MM.1S (cell line): ENCODE results near the gene PICK1.

Experiments
- DNase-seq: peaks from one replicate; pipeline ENCODE4 v3.0.0-alpha.2; 2015
- H2AFZ ChIP-seq: fragments of 300-600 bp; sonication (generic); 2 replicates; pipeline ENCODE4 v1.6.0; 2016; ENCODE audit warnings: antibody characterized with exemption, low read length
- H3F3A ChIP-seq: fragments of 300-600 bp; sonication (generic); 2 replicates; pipeline ENCODE4 v1.6.1; 2016; ENCODE audit warnings: mild to moderate bottlenecking, antibody characterized with exemption, low read length, moderate library complexity, mixed read lengths; ENCODE audit not compliant: insufficient read depth
- H3K27ac ChIP-seq: fragments of 300-600 bp; sonication (generic); 2 replicates; pipeline ENCODE4 v1.5.1; 2016; ENCODE audit warnings: mild to moderate bottlenecking, low read length
- H3K27me3 ChIP-seq: fragments of 300-600 bp; sonication (generic); replicated peaks from 2 replicates; pipeline ENCODE4 v1.6.0; 2016; ENCODE audit warnings: low read length; ENCODE audit not compliant: insufficient read depth
- H3K36me3 ChIP-seq: fragments of 300-600 bp; sonication (generic); replicated peaks from 2 replicates; pipeline ENCODE4 v1.6.1; 2016; ENCODE audit warnings: mild to moderate bottlenecking, low read length, mixed read lengths; ENCODE audit not compliant: insufficient read depth
- H3K4me1 ChIP-seq: fragments of 300-600 bp; sonication (generic); 2 replicates; pipeline ENCODE4 v1.6.1; 2016; ENCODE audit warnings: low read length, mixed read lengths
- H3K4me2 ChIP-seq: fragments of 300-600 bp; sonication (generic); 2 replicates; pipeline ENCODE4 v1.6.0; 2016; ENCODE audit warnings: low read depth, low read length
- H3K4me3 ChIP-seq: fragments of 300-600 bp; sonication (generic); 2 replicates; pipeline ENCODE4 v1.5.1; 2016; ENCODE audit warnings: low read length, mixed read lengths
- H3K79me2 ChIP-seq: fragments of 300-600 bp; sonication (generic); 2 replicates; pipeline ENCODE4 v1.6.1; 2016; ENCODE audit warnings: mixed run types, low read length, mixed read lengths
- H3K9ac ChIP-seq: fragments of 300-600 bp; sonication (generic); 2 replicates; pipeline ENCODE4 v1.6.1; 2016; ENCODE audit warnings: low read length, mixed read lengths
- H3K9me2 ChIP-seq: fragments of 300-600 bp; sonication (generic); replicated peaks from 2 replicates; pipeline ENCODE4 v1.6.1; 2016; ENCODE audit warnings: mild to moderate bottlenecking, low read length, mixed read lengths; ENCODE audit not compliant: insufficient read depth
- H3K9me3 ChIP-seq: fragments of 300-600 bp; sonication (generic); replicated peaks from 2 replicates; pipeline ENCODE4 v1.6.1; 2016; ENCODE audit warnings: mild to moderate bottlenecking, low read length, mixed read lengths; ENCODE audit not compliant: insufficient read depth
- H4K20me1 ChIP-seq: fragments of 300-600 bp; sonication (generic); 2 replicates; pipeline ENCODE4 v1.6.1; 2016; ENCODE audit warnings: mild to moderate bottlenecking, low read length, moderate library complexity, mixed read lengths; ENCODE audit not compliant: insufficient read depth
- EZH2 ChIP-seq: fragments of 300-600 bp; sonication (generic); optimal IDR thresholded peaks from 2 replicates; pipeline ENCODE3; 2017; ENCODE audit warnings: low read depth, mild to moderate bottlenecking, antibody characterized with exemption, low read length, mixed read lengths
- EZH2phosphoT487 ChIP-seq: fragments of 300-600 bp; sonication (generic); IDR thresholded peaks from 2 replicates; pipeline ENCODE4 v1.6.1; 2018; ENCODE audit warnings: antibody characterized with exemption, low read length
- TF ChIP-seq, protein P1 (sequence below): fragments of 300-600 bp; sonication (generic); IDR thresholded peaks from 2 replicates; pipeline ENCODE4 v1.5.1; 2016; ENCODE audit warnings: antibody characterized with exemption, low read length, mixed read lengths

PICK1 gene

DNA sequence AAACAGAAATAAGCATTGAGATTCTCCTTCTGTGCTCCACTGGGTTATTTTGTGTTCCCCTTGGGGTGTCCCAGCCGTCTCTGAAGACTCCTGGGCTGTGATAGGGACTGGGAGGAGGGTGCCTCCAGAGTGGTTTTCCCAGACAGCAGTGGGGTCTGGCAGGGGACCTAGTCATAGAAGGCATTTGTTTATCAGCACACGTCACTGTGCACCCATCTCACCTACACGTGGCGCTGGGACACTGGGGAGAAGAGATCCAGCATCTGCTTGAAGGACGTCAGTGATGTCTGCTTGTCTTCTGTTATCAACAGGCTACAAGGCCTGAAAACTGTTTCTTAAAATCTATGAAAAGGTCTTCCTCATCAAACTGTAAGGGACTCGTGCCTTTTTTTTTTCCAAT lies 34.2 kb upstream of the PICK1 start:
- no peaks in the 10 kb centered on the region for H3K9me3 ChIP-seq
- no peak overlapping the region for H3K27ac ChIP-seq
- H3K4me2 ChIP-seq: no peak overlapping the region
- DNase-seq: no peak
- no peak overlapping the region for H3K9ac ChIP-seq
- no peaks in the 10 kb centered on the region for H4K20me1 ChIP-seq
- H3K79me2 ChIP-seq: no peaks in the 10 kb centered on the region
- no peak for TF ChIP-seq EZH2
- TF ChIP-seq, protein P1, sequence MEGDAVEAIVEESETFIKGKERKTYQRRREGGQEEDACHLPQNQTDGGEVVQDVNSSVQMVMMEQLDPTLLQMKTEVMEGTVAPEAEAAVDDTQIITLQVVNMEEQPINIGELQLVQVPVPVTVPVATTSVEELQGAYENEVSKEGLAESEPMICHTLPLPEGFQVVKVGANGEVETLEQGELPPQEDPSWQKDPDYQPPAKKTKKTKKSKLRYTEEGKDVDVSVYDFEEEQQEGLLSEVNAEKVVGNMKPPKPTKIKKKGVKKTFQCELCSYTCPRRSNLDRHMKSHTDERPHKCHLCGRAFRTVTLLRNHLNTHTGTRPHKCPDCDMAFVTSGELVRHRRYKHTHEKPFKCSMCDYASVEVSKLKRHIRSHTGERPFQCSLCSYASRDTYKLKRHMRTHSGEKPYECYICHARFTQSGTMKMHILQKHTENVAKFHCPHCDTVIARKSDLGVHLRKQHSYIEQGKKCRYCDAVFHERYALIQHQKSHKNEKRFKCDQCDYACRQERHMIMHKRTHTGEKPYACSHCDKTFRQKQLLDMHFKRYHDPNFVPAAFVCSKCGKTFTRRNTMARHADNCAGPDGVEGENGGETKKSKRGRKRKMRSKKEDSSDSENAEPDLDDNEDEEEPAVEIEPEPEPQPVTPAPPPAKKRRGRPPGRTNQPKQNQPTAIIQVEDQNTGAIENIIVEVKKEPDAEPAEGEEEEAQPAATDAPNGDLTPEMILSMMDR: no peak
- no peak for TF ChIP-seq EZH2phosphoT487
- H3K27me3 ChIP-seq: no peaks in the 10 kb centered on the region
- no peaks in the 10 kb centered on the region for H3K9me2 ChIP-seq
- H3F3A ChIP-seq: no peaks in the 10 kb centered on the region
- no peaks in the 10 kb centered on the region for H3K4me1 ChIP-seq
- no peaks in the 10 kb centered on the region for H3K36me3 ChIP-seq
- H2AFZ ChIP-seq: no peak overlapping the region
- H3K4me3 ChIP-seq: no peak overlapping the region

DNA sequence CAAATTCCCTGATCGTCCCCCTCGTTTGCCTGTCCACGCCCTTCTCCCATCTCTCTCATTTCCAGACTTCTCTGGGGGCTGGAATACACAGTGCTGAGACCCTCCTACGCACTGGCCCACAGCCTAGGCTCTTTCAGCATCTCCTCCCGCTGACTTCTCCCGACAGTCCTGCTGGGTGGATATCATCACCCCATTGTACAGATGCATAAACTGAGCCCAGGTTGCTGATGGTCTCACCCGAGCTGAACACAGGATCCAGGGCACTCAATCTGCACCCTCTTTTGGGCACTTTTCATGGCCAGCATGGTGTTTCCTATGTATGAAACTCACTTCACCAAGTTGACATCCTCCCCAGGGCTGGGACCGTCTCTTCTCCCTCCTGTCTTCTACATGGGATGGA lies 31.7 kb upstream of the PICK1 start:
- no peaks in the 10 kb centered on the region for H3K27me3 ChIP-seq
- DNase-seq: no peak
- H3K9ac ChIP-seq: no peak overlapping the region
- no peaks in the 10 kb centered on the region for H3K9me3 ChIP-seq
- no peaks in the 10 kb centered on the region for H3K4me1 ChIP-seq
- H3K79me2 ChIP-seq: no peaks in the 10 kb centered on the region
- no peak overlapping the region for H3K4me2 ChIP-seq
- H3F3A ChIP-seq: no peaks in the 10 kb centered on the region
- TF ChIP-seq, protein P1: no peak
- TF ChIP-seq EZH2 (no peak), EZH2phosphoT487 (no peak)
- no peaks in the 10 kb centered on the region for H4K20me1 ChIP-seq
- no peak overlapping the region for H3K4me3 ChIP-seq
- no peaks in the 10 kb centered on the region for H3K9me2 ChIP-seq
- H3K27ac ChIP-seq: no peak overlapping the region
- H3K36me3 ChIP-seq: no peaks in the 10 kb centered on the region
- no peak overlapping the region for H2AFZ ChIP-seq

DNA sequence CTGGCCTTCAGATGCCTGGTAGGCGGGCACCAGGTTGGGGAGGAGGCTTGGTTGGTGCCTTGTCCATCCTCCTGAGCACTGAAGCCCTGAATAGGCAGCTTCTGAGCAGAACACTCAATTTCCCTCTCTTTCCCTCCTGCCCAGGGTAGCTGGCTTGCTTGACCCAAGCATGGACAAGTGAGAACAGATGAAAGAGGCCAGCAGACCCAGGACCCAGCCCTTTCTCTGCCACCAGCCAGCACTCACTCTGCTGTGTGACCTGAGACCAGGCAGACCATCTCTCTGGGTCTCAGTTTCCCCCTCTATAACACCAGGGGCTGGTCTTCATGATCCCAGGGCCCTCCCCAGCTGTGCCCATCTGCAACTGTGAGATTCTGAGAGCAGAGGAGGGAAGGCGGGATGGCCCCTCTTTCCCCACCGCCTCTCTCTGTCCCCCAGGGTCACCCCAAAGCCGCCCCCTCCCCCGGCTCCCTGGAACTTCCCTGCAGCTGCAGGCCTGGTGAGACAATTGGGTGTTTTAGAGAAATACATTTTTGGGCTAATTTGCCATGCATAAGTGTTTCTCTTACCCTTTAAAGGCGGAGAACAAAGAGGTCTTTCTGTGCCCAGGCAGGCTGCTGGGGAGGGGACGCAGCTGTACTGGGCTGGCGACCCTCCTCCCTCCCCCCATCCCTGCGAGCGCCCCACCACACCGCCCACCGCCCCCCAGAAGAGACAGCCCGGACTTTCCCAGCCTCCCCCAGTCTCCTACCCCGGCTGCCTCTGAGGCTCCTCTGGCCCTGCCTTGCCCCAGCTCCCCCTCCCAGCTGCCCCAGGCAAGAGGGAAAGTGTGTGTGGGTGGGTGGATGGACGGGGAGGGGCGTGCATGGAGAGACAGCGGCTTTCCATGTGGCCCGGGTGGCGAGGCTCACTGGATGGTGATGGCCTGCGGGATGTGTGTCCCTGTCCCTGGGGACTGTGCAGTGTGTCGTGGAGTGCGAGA lies 30.8 kb upstream of the PICK1 start:
- no peaks in the 10 kb centered on the region for H3K4me1 ChIP-seq
- H3K27ac ChIP-seq: no peak overlapping the region
- H2AFZ ChIP-seq: no peak overlapping the region
- H3F3A ChIP-seq: no peaks in the 10 kb centered on the region
- no peak overlapping the region for H3K4me2 ChIP-seq
- H3K36me3 ChIP-seq: no peaks in the 10 kb centered on the region
- no peak overlapping the region for H3K9ac ChIP-seq
- no peaks in the 10 kb centered on the region for H4K20me1 ChIP-seq
- no peaks in the 10 kb centered on the region for H3K9me2 ChIP-seq
- no peak for DNase-seq
- H3K4me3 ChIP-seq: no peak overlapping the region
- H3K9me3 ChIP-seq: no peaks in the 10 kb centered on the region
- H3K27me3 ChIP-seq: no peaks in the 10 kb centered on the region
- H3K79me2 ChIP-seq: no peaks in the 10 kb centered on the region
- TF ChIP-seq EZH2phosphoT487 (no peak), EZH2 (no peak)

DNA sequence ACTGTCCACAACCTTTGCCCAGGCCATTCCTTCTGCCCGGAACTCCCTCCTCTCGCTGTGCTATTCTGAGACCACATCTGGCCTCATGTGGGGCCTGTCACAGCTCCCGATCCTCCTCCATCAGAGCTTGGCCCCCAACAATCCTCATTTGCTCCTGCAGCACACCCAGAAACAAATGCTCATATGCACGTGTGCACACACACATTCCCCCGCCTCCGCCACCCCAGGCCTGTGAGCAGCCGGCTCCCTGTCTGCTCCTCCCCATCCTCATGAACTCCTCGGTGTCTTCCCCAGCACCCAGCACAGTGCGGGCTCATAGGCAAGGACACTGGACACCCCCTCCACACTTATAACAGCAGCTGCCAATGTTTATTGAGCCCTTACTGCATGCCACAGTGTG lies 29.7 kb upstream of the PICK1 start:
- no peak overlapping the region for H3K4me2 ChIP-seq
- H3K9ac ChIP-seq: no peak overlapping the region
- TF ChIP-seq, protein P1: no peak
- no peak for TF ChIP-seq EZH2
- TF ChIP-seq EZH2phosphoT487: no peak
- no peaks in the 10 kb centered on the region for H3K79me2 ChIP-seq
- no peaks in the 10 kb centered on the region for H3K9me2 ChIP-seq
- no peak overlapping the region for H3K4me3 ChIP-seq
- no peaks in the 10 kb centered on the region for H4K20me1 ChIP-seq
- H3K9me3 ChIP-seq: no peaks in the 10 kb centered on the region
- H3K27me3 ChIP-seq: no peaks in the 10 kb centered on the region
- H3K27ac ChIP-seq: no peak overlapping the region
- no peaks in the 10 kb centered on the region for H3K4me1 ChIP-seq
- H2AFZ ChIP-seq: no peak overlapping the region
- H3F3A ChIP-seq: no peaks in the 10 kb centered on the region
- no peaks in the 10 kb centered on the region for H3K36me3 ChIP-seq
- DNase-seq: no peak
